NCI-H2196 (cell line): ENCODE measurements around the gene ATP13A4.
A peak's percentile ranks its signal among the peaks of the same experiment; 100 is the strongest.
"Not testable (repeated sequence)": the region's sequence is repeated elsewhere in the genome, so short reads cannot be mapped to it uniquely, and the experiment has no call there.

ENCODE experiments used
- DNase-seq: peaks from one replicate; lab custom pipeline; 2025; ENCODE audit not compliant: unreplicated experiment; lab: John Stamatoyannopoulos, UW

The ATP13A4 gene

DNA sequence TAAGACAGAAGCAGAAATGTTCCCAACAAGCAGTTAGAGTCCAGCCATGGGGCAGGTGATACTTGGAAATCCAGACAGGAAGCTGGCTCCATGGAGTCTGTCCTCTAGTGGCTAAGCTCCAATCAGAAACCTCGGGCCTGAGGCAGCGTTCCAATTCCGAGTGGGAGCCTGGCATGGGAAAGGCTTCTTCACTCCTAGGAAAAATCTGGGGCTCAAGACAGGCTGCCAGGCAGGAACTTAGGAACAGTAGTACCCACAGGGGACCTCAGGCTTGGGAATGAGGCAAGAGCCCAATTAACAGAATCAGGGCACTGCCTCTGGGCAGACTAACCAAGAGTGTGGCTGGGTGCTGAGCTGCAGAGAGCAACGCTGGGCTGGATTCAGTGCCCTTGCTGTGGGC, 6.2 kb upstream of the ATP13A4 start:
- DNase-seq = peak; percentile 70

GRCh38 chr3:193560091-193560490, 5.4 kb upstream of the ATP13A4 start:
- no peak for DNase-seq

DNA sequence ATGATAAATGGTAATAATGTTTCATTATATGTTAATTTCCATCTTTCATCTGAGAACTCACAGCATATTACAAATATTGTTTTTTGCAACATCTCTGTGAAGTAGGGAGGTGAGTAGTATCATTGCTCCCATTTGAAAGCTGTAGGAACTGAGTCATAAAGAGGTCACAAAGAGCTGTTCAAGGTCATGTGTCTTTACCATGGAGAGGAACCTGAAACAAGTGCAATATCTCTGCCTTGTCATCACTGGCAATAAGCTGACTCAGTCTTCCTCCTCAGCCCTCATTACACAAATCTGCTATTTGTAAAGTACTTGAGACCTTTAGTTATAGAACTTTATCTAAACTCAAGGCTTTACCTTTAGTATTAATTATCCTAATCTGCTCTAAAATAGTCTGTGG, 4.4 kb upstream of the ATP13A4 start:
- no peak for DNase-seq

GRCh38 chr3:193556841-193557240, 2.1 kb upstream of the ATP13A4 start:
- DNase-seq = peak; percentile 89

- peak; percentile 42 for DNase-seq
Measured at GRCh38 chr3:193553586-193553985, 1.1 kb downstream of the ATP13A4 start.

GRCh38 chr3:193552923-193553322, 1.8 kb downstream of the ATP13A4 start:
- peak; percentile 47 for DNase-seq

DNA sequence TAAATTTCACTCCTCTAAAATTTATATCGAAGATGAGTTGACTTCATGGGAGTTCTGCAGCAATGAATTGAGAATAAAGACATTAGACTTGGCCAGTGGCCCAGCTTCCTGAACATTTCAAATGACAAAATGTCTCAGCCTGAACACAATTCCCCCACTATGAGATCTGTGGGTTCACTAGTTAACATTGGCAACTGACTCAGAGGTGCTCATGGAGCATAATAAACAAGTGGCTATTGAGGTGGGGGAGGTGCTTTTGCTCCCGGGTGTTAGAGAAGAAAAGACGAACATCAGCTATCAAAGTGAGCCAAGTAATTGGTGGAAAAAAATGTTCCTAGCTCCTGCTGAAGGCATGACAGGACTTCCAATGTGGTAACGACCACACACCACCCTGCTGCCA, 6.3 kb downstream of the ATP13A4 start:
- DNase-seq = no peak

- DNase-seq = no peak
Measured at GRCh38 chr3:193546129-193546528, 8.6 kb downstream of the ATP13A4 start.

- DNase-seq = no peak
Measured at GRCh38 chr3:193545304-193545703, 9.4 kb downstream of the ATP13A4 start.

GRCh38 chr3:193544289-193544688, 10.4 kb downstream of the ATP13A4 start:
- DNase-seq = no peak

GRCh38 chr3:193530231-193531165, 24.2 kb downstream of the ATP13A4 start:
- no peak for DNase-seq

DNA sequence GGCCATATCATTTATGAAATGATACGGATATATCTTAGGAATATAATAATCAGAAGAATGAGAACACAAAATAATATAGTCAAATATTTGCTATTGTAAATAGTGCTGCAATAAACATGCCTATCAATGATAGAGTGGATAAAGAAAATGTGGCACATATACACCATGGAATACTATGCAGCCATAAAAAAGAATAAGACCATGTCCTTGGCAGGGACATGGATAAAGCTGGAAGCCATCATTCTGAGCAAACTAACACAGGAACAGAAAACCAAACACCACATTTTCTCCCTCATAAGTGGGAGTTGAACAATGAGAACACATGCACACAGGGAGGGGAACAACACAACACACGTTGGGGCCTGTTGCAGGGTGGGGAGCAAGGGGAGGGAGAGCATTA, 28.6 kb downstream of the ATP13A4 start:
- DNase-seq = not testable (repeated sequence)

DNA sequence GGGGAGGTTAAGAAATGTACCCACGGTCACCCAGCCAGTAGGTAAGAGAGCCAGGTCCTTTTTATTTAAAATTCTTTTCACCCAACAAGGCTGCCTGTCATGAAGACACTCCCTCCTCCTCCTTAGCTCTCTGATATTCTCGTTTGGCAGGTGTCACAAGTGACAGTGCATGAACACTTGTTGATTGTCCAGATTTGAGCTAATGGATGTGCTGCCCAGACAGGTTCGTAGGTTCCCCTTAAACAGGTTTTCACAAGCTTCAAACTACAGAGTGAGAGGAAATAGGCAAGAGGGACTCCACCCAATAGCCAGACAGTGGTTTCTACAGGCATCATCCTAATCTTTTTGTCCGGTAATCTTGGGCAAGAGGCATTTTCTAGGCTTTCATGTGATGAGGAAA, 32.2 kb downstream of the ATP13A4 start:
- no peak for DNase-seq

- no peak for DNase-seq
Measured at GRCh38 chr3:193520738-193521137, 34.0 kb downstream of the ATP13A4 start.

GRCh38 chr3:193515966-193516365, 38.7 kb downstream of the ATP13A4 start:
- DNase-seq = peak; percentile 56

GRCh38 chr3:193510154-193510553, 44.5 kb downstream of the ATP13A4 start:
- DNase-seq = no peak

GRCh38 chr3:193509103-193509965, 45.4 kb downstream of the ATP13A4 start:
- no peak for DNase-seq

DNA sequence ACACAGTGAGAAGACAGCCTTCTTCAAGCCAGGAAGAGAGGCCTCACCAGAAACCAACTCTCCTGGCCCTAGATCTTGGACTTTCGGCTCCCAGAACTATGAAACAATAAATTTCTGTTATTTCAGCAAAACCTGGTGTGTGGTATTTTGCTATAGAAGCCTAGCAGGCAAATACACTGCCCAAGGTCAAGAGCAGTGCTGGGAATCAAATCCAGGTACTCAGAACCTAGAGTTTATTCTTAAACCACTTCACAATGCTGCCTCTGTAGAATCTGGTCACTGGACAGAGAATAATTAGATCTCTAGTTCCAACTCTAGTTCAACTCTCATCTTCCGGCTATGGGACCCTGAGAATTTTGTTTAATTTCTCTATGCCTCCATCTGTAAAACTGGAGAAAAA, 46.6 kb downstream of the ATP13A4 start:
- DNase-seq = no peak

DNA sequence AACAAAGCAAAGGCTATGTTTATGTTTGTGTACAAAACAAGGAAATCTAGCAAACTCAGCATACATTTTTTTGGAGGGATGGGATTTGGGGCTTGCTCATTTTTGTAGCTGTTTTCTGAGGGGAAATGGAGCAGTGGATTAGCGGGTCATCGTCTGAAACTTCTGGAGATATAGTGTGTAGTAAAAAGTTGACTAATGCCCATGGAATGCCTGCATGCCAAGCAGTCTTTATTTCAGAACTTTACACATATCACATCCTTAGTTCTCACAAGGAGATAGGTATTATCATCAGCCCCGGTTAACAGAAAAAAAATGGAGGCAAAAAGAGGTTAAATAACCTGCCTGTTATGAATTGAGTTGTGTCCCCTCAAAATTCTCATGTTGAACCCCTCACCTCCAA, 47.1 kb downstream of the ATP13A4 start:
- no peak for DNase-seq

- no peak for DNase-seq
Measured at GRCh38 chr3:193506921-193507320, 47.8 kb downstream of the ATP13A4 start.

DNA sequence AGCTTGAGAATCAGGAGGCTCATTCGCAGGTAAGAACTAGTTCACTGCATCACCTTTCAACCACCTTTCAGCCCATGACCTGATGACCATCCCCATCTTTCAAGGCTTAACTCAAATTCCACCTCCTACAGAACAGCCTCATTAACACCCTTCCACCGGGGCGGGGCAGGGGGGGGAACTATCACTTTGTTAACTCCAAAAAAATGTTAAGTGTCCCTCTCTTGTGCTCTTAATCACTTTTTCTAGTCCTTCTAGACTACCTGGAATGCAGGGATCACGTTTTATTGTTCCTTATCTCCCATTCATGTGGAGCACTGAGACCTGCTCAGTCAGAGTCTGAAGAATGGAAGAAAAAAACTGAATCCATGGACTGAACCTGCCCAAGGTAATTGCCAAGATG, 51.8 kb downstream of the ATP13A4 start:
- no peak for DNase-seq
